NCI-H2107 treated with DMSO at 0.1 percent for 48 hours (cell line): ENCODE measurements around the gene ASIC4.

ENCODE experiments used
- DNase-seq: peaks from one replicate; lab custom pipeline; 2025; ENCODE audit not compliant: unreplicated experiment; lab: John Stamatoyannopoulos, UW

ASIC4 gene

GRCh38 chr2:219513787-219514186, 495 bp upstream of the ASIC4 start:
- no peak for DNase-seq

- no peak for DNase-seq
Observed at GRCh38 chr2:219514836-219515235, 554 bp downstream of the ASIC4 start.

- DNase-seq, result no peak
Observed at GRCh38 chr2:219515874-219516629, 1.8 kb downstream of the ASIC4 start.

- DNase-seq, result no peak
Observed at GRCh38 chr2:219516888-219517287, 2.6 kb downstream of the ASIC4 start.

GRCh38 chr2:219517954-219518778, 3.9 kb downstream of the ASIC4 start:
- no peak for DNase-seq

- DNase-seq, result no peak
Observed at GRCh38 chr2:219519526-219519916, 5.2 kb downstream of the ASIC4 start.

- DNase-seq, result no peak
Observed at GRCh38 chr2:219520079-219520478, 5.8 kb downstream of the ASIC4 start.

- DNase-seq, result no peak
Observed at GRCh38 chr2:219521066-219521880, 7.0 kb downstream of the ASIC4 start.

GRCh38 chr2:219522111-219523030, 8.1 kb downstream of the ASIC4 start:
- no peak for DNase-seq

GRCh38 chr2:219523031-219523671, 8.9 kb downstream of the ASIC4 start:
- no peak for DNase-seq

- no peak for DNase-seq
Observed at GRCh38 chr2:219524817-219525216, 10.5 kb downstream of the ASIC4 start.

- no peak for DNase-seq
Observed at GRCh38 chr2:219525533-219526232, 11.4 kb downstream of the ASIC4 start.

GRCh38 chr2:219526320-219527075, 12.2 kb downstream of the ASIC4 start:
- DNase-seq, result no peak

- DNase-seq, result no peak
Observed at GRCh38 chr2:219527076-219527394, 12.8 kb downstream of the ASIC4 start.

GRCh38 chr2:219527472-219527871, 13.2 kb downstream of the ASIC4 start:
- DNase-seq, result no peak

- DNase-seq, result peak; percentile 41
Observed at GRCh38 chr2:219530048-219530963, 16.0 kb downstream of the ASIC4 start.

- DNase-seq, result no peak
Observed at GRCh38 chr2:219531639-219532377, 17.5 kb downstream of the ASIC4 start.
